Hepatocyte (in vitro differentiated cells): ENCODE data around the gene STON1. TPM values are rescaled to one million over a fixed set of nuclear protein-coding genes. Genes with fewer than 3 reads are reported as not detected.

Experiments used
- DNase-seq: peaks from one replicate; pipeline ENCODE4 v3.0.0-alpha.2; 2016; ENCODE audit warnings: low spot score
- H2AFZ ChIP-seq: fragments of 200-600 bp; sonication (generic); 2 replicates; pipeline ENCODE4 v1.6.0; 2016; ENCODE audit warnings: antibody characterized with exemption, mild to moderate bottlenecking
- H3K27ac ChIP-seq: fragments of 200-600 bp; sonication (generic); 2 replicates; pipeline ENCODE4 v1.5.1; 2016; ENCODE audit warnings: mild to moderate bottlenecking
- H3K27me3 ChIP-seq: fragments of 200-600 bp; sonication (generic); 2 replicates; pipeline ENCODE4 v1.6.1; 2016
- H3K36me3 ChIP-seq: fragments of 200-600 bp; sonication (generic); replicated peaks from 2 replicates; pipeline ENCODE4 v1.5.1; 2016; ENCODE audit warnings: low read depth; ENCODE audit not compliant: insufficient read depth
- H3K4me1 ChIP-seq: fragments of 200-600 bp; sonication (generic); 2 replicates; pipeline ENCODE4 v1.5.1; 2016; ENCODE audit warnings: mild to moderate bottlenecking, moderate library complexity; ENCODE audit not compliant: insufficient read depth
- H3K4me2 ChIP-seq: fragments of 200-600 bp; sonication (generic); 2 replicates; pipeline ENCODE4 v1.6.0; 2016
- H3K4me3 ChIP-seq: fragments of 200-600 bp; sonication (generic); 2 replicates; pipeline ENCODE4 v1.5.1; 2016; ENCODE audit warnings: mild to moderate bottlenecking
- H3K79me2 ChIP-seq: fragments of 200-600 bp; sonication (generic); 2 replicates; pipeline ENCODE4 v1.6.0; 2017; ENCODE audit warnings: mild to moderate bottlenecking
- H3K9me2 ChIP-seq: fragments of 200-600 bp; sonication (generic); replicated peaks from 2 replicates; pipeline ENCODE4 v1.6.0; 2017; ENCODE audit warnings: mild to moderate bottlenecking; ENCODE audit not compliant: insufficient read depth
- H3K9me3 ChIP-seq: fragments of 200-600 bp; sonication (generic); 2 replicates; pipeline ENCODE4 v1.5.1; 2016; ENCODE audit warnings: low read depth, mild to moderate bottlenecking
- H4K20me1 ChIP-seq: fragments of 200-600 bp; sonication (generic); 2 replicates; pipeline ENCODE4 v1.6.0; 2016; ENCODE audit warnings: mild to moderate bottlenecking; ENCODE audit not compliant: insufficient read depth, poor library complexity, severe bottlenecking
- EZH2 ChIP-seq: fragments of 200-600 bp; sonication (generic); IDR thresholded peaks from 2 replicates; pipeline ENCODE4 v1.6.1; 2016; ENCODE audit warnings: antibody characterized with exemption, mild to moderate bottlenecking, borderline replicate concordance
- EZH2phosphoT487 ChIP-seq: fragments of 200-600 bp; sonication (generic); IDR thresholded peaks from one replicate; pipeline ENCODE4 v1.6.1; 2018; ENCODE audit warnings: antibody characterized with exemption, mild to moderate bottlenecking, low read depth, moderate library complexity; ENCODE audit not compliant: unreplicated experiment, severe bottlenecking
- WGBS: methylation state at CpG from one replicate; pipeline ENCODE4 v1.1.6; 2016; ENCODE audit warnings: low lambda C conversion rate; ENCODE audit errors: missing lambda C conversion rate; 5-methylcytosine and 5-hydroxymethylcytosine counted together
- polyA plus RNA-seq: library from polyadenylated mRNA; unstranded; fragments of >200 nt; fragmentation: Nextera tagmentation; extraction: Ambion mirVana; gene quantifications from 2 replicates; pipeline ENCODE4 v1.2.1, GENCODE V29; 2016
- total RNA-seq: library from RNA; depleted of rRNA; stranded (reverse); fragments of >200 nt; gene quantifications from 2 replicates; pipeline ENCODE4 v1.2.3, GENCODE V29; 2014
- TF ChIP-seq, protein P1 (sequence below): fragments of 200-600 bp; sonication (generic); IDR thresholded peaks from 2 replicates; pipeline ENCODE4 v1.5.1; 2016; ENCODE audit warnings: antibody characterized with exemption, mild to moderate bottlenecking; ENCODE audit not compliant: poor library complexity

STON1 gene
- total and polyA plus RNA-seq, 2 experiments from 2014 or later = 12.2 to 22.0 TPM

DNA sequence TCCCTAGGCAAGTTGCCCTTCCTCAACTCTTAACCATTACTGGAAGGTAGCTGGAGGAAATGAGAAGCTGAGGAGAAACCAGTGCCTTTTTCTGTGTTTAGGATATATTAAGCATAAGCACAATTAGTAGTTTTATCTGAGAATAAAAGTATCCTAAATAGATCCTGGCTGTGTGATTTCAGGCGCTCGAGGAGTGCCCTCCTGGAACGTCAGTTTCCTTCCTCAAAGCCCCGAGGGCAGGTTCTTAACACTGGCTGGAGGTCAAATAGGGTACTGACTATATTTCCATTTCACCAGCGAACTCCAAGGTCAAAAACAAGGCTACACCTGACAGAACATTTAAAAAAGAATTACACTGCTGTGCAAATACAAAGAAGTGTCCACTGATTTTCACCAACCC, 1.5 kb upstream of the STON1 start:
- no peak for DNase-seq
- no peaks in the 10 kb centered on the region for H3K36me3 ChIP-seq
- H3K9me2 ChIP-seq = no peaks in the 10 kb centered on the region
- H3K4me1 ChIP-seq = peaks cover 16% of the 10 kb centered on the region
- no peaks in the 10 kb centered on the region for H3K9me3 ChIP-seq
- no peak overlapping the region for H2AFZ ChIP-seq
- no peaks in the 10 kb centered on the region for H3K27me3 ChIP-seq
- H3K79me2 ChIP-seq = peaks cover 20% of the 10 kb centered on the region
- H3K4me3 ChIP-seq = no peak overlapping the region
- no peak overlapping the region for H3K4me2 ChIP-seq
- no peak overlapping the region for H3K27ac ChIP-seq
- 72% methylated on average over 5 of the region's 5 CpGs for WGBS
- TF ChIP-seq EZH2phosphoT487 (no peak), EZH2 (no peak)
- TF ChIP-seq, protein P1, sequence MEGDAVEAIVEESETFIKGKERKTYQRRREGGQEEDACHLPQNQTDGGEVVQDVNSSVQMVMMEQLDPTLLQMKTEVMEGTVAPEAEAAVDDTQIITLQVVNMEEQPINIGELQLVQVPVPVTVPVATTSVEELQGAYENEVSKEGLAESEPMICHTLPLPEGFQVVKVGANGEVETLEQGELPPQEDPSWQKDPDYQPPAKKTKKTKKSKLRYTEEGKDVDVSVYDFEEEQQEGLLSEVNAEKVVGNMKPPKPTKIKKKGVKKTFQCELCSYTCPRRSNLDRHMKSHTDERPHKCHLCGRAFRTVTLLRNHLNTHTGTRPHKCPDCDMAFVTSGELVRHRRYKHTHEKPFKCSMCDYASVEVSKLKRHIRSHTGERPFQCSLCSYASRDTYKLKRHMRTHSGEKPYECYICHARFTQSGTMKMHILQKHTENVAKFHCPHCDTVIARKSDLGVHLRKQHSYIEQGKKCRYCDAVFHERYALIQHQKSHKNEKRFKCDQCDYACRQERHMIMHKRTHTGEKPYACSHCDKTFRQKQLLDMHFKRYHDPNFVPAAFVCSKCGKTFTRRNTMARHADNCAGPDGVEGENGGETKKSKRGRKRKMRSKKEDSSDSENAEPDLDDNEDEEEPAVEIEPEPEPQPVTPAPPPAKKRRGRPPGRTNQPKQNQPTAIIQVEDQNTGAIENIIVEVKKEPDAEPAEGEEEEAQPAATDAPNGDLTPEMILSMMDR = no peak
- no peaks in the 10 kb centered on the region for H4K20me1 ChIP-seq

DNA sequence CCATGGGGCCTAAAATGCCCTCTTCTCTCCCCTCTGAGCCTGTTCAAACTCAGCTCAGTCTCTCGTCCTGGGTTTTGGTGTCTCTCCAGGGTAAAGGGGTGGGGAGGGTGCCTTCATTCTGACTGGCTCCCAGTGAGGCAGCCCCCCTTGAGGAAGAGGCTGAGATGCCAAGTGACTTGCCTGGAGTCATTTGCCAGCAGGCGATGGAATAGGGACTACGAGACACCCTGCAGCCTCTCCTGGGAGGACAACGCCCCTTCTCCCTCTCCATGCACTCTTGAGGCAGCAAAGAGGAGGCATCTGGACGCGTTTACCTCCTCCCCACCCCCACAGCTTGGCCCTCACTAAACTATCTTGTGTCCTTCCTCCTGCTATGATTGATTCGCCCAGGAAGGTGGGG, 760 bp upstream of the STON1 start:
- peaks cover 16% of the 10 kb centered on the region for H3K4me1 ChIP-seq
- no peaks in the 10 kb centered on the region for H3K36me3 ChIP-seq
- no peaks in the 10 kb centered on the region for H3K9me3 ChIP-seq
- no peaks in the 10 kb centered on the region for H4K20me1 ChIP-seq
- no peak overlapping the region for H2AFZ ChIP-seq
- 37% methylated on average over 7 of the region's 7 CpGs for WGBS
- H3K4me3 ChIP-seq = no peak overlapping the region
- peak overlapping the region; percentile 91 for H3K4me2 ChIP-seq
- DNase-seq = no peak
- no peak for TF ChIP-seq EZH2phosphoT487
- TF ChIP-seq EZH2 = no peak
- TF ChIP-seq, protein P1 = no peak
- no peaks in the 10 kb centered on the region for H3K9me2 ChIP-seq
- no peaks in the 10 kb centered on the region for H3K27me3 ChIP-seq
- peaks cover 24% of the 10 kb centered on the region for H3K79me2 ChIP-seq
- H3K27ac ChIP-seq = no peak overlapping the region

DNA sequence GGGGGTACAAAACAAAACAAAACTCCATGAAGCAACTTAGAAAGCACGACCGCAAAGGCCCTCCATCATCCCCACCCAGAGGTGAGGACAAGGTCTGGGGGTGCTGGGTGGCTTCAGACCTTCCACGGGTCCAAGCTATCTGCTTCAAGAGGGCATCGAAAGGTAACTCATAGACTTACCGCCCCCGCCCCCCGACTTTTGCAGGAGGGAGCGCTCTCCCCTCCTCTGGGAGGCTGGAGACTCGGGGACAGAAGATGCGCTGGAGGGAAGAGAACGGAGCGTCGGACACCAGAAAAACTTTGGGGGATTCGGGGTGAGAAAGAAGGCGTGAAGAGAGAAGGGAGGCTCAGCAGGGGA, 300 bp upstream of the STON1 start:
- no peak for DNase-seq
- no peaks in the 10 kb centered on the region for H4K20me1 ChIP-seq
- H3K4me1 ChIP-seq = peaks cover 16% of the 10 kb centered on the region
- no peaks in the 10 kb centered on the region for H3K36me3 ChIP-seq
- H3K4me2 ChIP-seq = peak overlapping the region; percentile 91
- no peaks in the 10 kb centered on the region for H3K27me3 ChIP-seq
- peak overlapping the region; percentile 76 for H3K4me3 ChIP-seq
- peaks cover 28% of the 10 kb centered on the region for H3K79me2 ChIP-seq
- TF ChIP-seq EZH2 = no peak
- TF ChIP-seq, protein P1 = no peak
- TF ChIP-seq EZH2phosphoT487 = no peak
- WGBS = 3% methylated on average over 12 of the region's 15 CpGs
- H3K27ac ChIP-seq = peak overlapping the region; percentile 29
- H2AFZ ChIP-seq = peak overlapping the region; percentile 65
- no peaks in the 10 kb centered on the region for H3K9me3 ChIP-seq
- H3K9me2 ChIP-seq = no peaks in the 10 kb centered on the region

DNA sequence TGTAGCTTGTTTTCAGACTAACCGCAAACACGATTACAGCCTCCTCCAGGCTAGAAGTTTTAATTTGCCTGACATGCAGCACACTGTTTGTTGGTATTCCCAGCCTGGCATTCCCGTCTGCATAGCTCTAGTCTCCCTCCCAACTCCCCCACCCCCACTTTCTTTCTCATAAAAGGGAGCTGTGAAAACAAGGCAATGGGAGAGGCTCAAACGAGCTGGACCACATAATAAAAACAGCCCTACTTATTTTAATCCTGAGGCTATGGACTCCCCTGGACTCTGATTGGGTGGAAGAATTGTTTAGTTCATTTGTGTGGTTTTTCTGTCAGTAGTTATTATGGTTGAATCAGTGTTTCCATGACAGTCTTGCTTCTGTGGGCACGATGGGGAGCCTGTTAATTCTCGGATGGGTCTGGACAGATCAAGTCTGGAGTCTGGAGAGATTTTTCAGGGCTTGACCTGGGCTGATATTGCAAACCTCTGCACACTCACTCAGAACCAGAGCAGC, 1.2 kb downstream of the STON1 start:
- Histone ChIP-seq H2AFZ (no peak overlapping the region), H3K27me3 (no peaks in the 10 kb centered on the region), H3K4me1 (peaks cover 16% of the 10 kb centered on the region), H3K36me3 (no peaks in the 10 kb centered on the region), H3K9me3 (no peaks in the 10 kb centered on the region), H3K79me2 (peaks cover 35% of the 10 kb centered on the region), H3K27ac (peak overlapping the region; percentile 89), H4K20me1 (no peaks in the 10 kb centered on the region), H3K9me2 (no peaks in the 10 kb centered on the region), H3K4me2 (peak overlapping the region; percentile 91), H3K4me3 (peak overlapping the region; percentile 76)
- no peak for TF ChIP-seq EZH2phosphoT487
- TF ChIP-seq EZH2 = no peak
- TF ChIP-seq, protein P1 = no peak
- WGBS = 14% methylated on average over 6 of the region's 6 CpGs
- peak; percentile 78 for DNase-seq
